GM23338 (cell line): ENCODE results near the gene PRMT9. TPM values are rescaled to one million over a fixed set of nuclear protein-coding genes. Genes with fewer than 3 reads are reported as not detected.

ENCODE experiments used
- ATAC-seq: fragments of 200-7000 bp; cut with Tn5 transposase; 3 replicates; pipeline ENCODE4 v1.9.1; 2020
- DNase-seq: peaks from one replicate; pipeline ENCODE4 v3.0.0-alpha.2; 2015; ENCODE audit warnings: low spot score
- H2AFZ ChIP-seq: fragments of 200-600 bp; sonication (generic); 2 replicates; pipeline ENCODE4 v1.8.0; 2016; ENCODE audit warnings: antibody characterized with exemption, mild to moderate bottlenecking, moderate library complexity
- H3F3A ChIP-seq: fragments of 200-600 bp; sonication (generic); replicated peaks from 2 replicates; pipeline ENCODE4 v1.8.0; 2017; ENCODE audit warnings: antibody characterized with exemption, mixed run types, low read depth
- H3K27ac ChIP-seq: fragments of 200-600 bp; sonication (generic); 2 replicates; pipeline ENCODE4 v1.6.1; 2016; ENCODE audit warnings: low read depth
- H3K27me3 ChIP-seq: fragments of 200-600 bp; sonication (generic); 2 replicates; pipeline ENCODE4 v1.8.0; 2016; ENCODE audit warnings: mild to moderate bottlenecking, mixed run types, moderate library complexity; ENCODE audit not compliant: insufficient read depth
- H3K36me3 ChIP-seq: fragments of 200-600 bp; sonication (generic); 2 replicates; pipeline ENCODE4 v1.8.0; 2016; ENCODE audit warnings: mild to moderate bottlenecking; ENCODE audit not compliant: insufficient read depth
- H3K4me1 ChIP-seq: fragments of 200-600 bp; sonication (generic); 2 replicates; pipeline ENCODE4 v1.8.0; 2016; ENCODE audit warnings: mild to moderate bottlenecking, moderate library complexity; ENCODE audit not compliant: insufficient read depth
- H3K4me2 ChIP-seq: fragments of 200-600 bp; sonication (generic); 2 replicates; pipeline ENCODE4 v1.7.1; 2017; ENCODE audit warnings: mixed run types
- H3K4me3 ChIP-seq: fragments of 200-600 bp; sonication (generic); 2 replicates; pipeline ENCODE4 v1.6.1; 2016; ENCODE audit warnings: mixed run types
- H3K79me2 ChIP-seq: fragments of 200-600 bp; sonication (generic); replicated peaks from 2 replicates; pipeline ENCODE4 v1.8.0; 2017; ENCODE audit warnings: mild to moderate bottlenecking; ENCODE audit not compliant: insufficient read depth
- H3K9me2 ChIP-seq: fragments of 200-600 bp; sonication (generic); 2 replicates; pipeline ENCODE4 v1.8.0; 2017; ENCODE audit not compliant: insufficient read depth
- H4K20me1 ChIP-seq: fragments of 200-600 bp; sonication (generic); replicated peaks from 2 replicates; pipeline ENCODE4 v1.8.0; 2017; ENCODE audit warnings: mild to moderate bottlenecking; ENCODE audit not compliant: insufficient read depth
- H3K27ac Mint-ChIP-seq: 2 replicates; pipeline ENCODE4 v1.8.0; 2020; ENCODE audit warnings: inconsistent platforms, mild to moderate bottlenecking, moderate library complexity, mixed read lengths
- H3K27me3 Mint-ChIP-seq: 3 replicates; pipeline ENCODE4 v1.8.0; 2022; ENCODE audit warnings: low read depth, mild to moderate bottlenecking, moderate library complexity, mixed read lengths, inconsistent platforms; ENCODE audit not compliant: insufficient read depth, poor library complexity
- H3K36me3 Mint-ChIP-seq: 3 replicates; pipeline ENCODE4 v1.8.0; 2021; ENCODE audit warnings: low read depth, mild to moderate bottlenecking, inconsistent platforms, moderate library complexity, mixed read lengths
- H3K4me1 Mint-ChIP-seq: 3 replicates; pipeline ENCODE4 v1.8.0; 2020; ENCODE audit warnings: mild to moderate bottlenecking, inconsistent platforms, mixed read lengths
- H3K4me3 Mint-ChIP-seq: 3 replicates; pipeline ENCODE4 v1.8.0; 2021; ENCODE audit warnings: moderate library complexity, mild to moderate bottlenecking, inconsistent platforms, mixed read lengths
- H3K9me3 Mint-ChIP-seq: 3 replicates; pipeline ENCODE4 v1.8.0; 2020; ENCODE audit warnings: moderate library complexity, mild to moderate bottlenecking, inconsistent platforms, mixed read lengths
- CREB1 ChIP-seq: fragments of 250-450 bp; sonication (Bioruptor Pico); IDR thresholded peaks from 2 replicates; pipeline ENCODE4 v1.5.0; 2020; ENCODE audit warnings: low read depth, mild to moderate bottlenecking, moderate library complexity
- EZH2 ChIP-seq: fragments of 200-600 bp; sonication (generic); IDR thresholded peaks from one replicate; pipeline ENCODE4 v1.8.0; 2017; ENCODE audit warnings: antibody characterized with exemption, mild to moderate bottlenecking, low read depth; ENCODE audit not compliant: unreplicated experiment
- EZH2phosphoT487 ChIP-seq: fragments of 200-600 bp; sonication (generic); IDR thresholded peaks from one replicate; pipeline ENCODE4 v1.8.1; 2018; ENCODE audit warnings: antibody characterized with exemption; ENCODE audit not compliant: unreplicated experiment
- NANOG ChIP-seq: IDR thresholded peaks from 2 replicates; pipeline ENCODE4 v1.6.1; 2016; ENCODE audit warnings: antibody characterized with exemption, borderline replicate concordance
- POLR2AphosphoS5 ChIP-seq: IDR thresholded peaks from 2 replicates; pipeline ENCODE4 v1.6.1; 2016; ENCODE audit warnings: antibody characterized with exemption, low read depth
- STAT1 ChIP-seq: IDR thresholded peaks from one replicate; pipeline ENCODE4 v1.6.1; 2016; ENCODE audit warnings: antibody characterized with exemption; ENCODE audit not compliant: unreplicated experiment
- ZNF114 ChIP-seq: fragments of 250-450 bp; sonication (Bioruptor Pico); IDR thresholded peaks from 2 replicates; pipeline ENCODE4 v1.5.0; 2020; ENCODE audit warnings: mild to moderate bottlenecking, moderate library complexity
- ZNF331 ChIP-seq: fragments of 250-450 bp; sonication (Bioruptor Pico); IDR thresholded peaks from 2 replicates; pipeline ENCODE4 v1.5.0; 2020; ENCODE audit warnings: low read depth, mild to moderate bottlenecking, moderate library complexity
- polyA plus RNA-seq: library from polyadenylated mRNA; unstranded; fragments of >200 nt; fragmentation: Nextera tagmentation; extraction: Ambion mirVana; gene quantifications from 2 replicates; pipeline ENCODE4 v1.2.1, GENCODE V29; 2016
- total RNA-seq: library from RNA; depleted of rRNA; stranded (reverse); fragments of >200 nt; shearing (Covaris generic); gene quantifications from 2 replicates; pipeline ENCODE4 v1.2.3, GENCODE V29; 2014
- TF ChIP-seq, protein P1 (sequence below), 2 experiments: fragments of 200-600 bp in 1 of 2; sonication (generic) in 1 of 2; conservative IDR thresholded peaks; 2 replicates each; pipeline versions ENCODE4 v1.5.1 to v1.6.1; 2016 to 2017; ENCODE audit warnings: antibody characterized with exemption in 2 of 2, low read depth in 2 of 2, mild to moderate bottlenecking in 2 of 2, moderate library complexity in 1 of 2
- TF ChIP-seq, protein P2 (sequence below): IDR thresholded peaks from one replicate; pipeline ENCODE4 v1.6.1; 2018; ENCODE audit warnings: antibody characterized with exemption; ENCODE audit not compliant: unreplicated experiment

PRMT9 gene
- total and polyA plus RNA-seq, 2 experiments from 2014 or later = 7.6 to 11.2 TPM

DNA sequence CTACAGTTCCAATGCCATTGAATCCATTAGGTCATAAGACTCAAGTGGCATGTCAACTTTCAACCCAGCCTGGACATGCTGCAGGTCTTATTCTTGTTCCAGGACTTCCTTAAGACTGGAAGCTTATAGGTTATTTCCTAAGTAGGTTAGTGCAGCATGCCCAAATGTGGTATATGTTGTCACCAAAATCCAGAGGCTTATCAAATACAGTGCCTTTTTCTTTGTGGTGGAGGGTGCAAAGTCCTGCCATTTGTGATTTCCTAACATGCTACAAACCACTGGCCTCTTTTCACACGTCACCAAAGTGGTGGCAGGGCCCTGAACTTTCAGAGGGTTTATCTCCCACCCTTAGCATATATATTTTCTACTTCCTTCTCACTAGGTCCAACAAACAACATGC lies 76.5 kb downstream of the PRMT9 start:
- no peaks in the 10 kb centered on the region for H3K27me3 ChIP-seq
- H3K4me3 Mint-ChIP-seq = no peak overlapping the region

DNA sequence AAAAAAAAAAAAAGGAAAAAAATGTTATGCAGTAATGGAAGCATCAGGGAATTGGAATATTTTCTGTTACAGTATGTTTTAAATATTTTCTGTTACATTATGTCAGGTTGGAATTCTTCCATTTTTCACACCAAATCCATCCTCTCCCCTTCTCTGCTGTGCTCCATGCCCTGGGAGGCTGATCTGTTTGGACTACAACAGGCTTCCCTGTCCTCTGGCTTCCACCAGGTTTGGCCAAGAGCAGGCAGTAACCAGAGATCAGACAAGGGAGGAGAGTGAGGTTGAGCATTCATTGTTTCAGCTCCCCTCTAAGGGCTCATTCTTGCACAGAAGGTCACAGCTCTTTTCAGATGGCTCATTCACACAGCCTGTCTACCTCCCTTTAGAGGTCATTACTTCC lies 78.5 kb downstream of the PRMT9 start:
- no peak for TF ChIP-seq NANOG
- no peak for TF ChIP-seq ZNF114 (CRISPR knock-in tag)
- TF ChIP-seq STAT1 = no peak
- TF ChIP-seq EZH2phosphoT487 = no peak
- TF ChIP-seq, protein P1, sequence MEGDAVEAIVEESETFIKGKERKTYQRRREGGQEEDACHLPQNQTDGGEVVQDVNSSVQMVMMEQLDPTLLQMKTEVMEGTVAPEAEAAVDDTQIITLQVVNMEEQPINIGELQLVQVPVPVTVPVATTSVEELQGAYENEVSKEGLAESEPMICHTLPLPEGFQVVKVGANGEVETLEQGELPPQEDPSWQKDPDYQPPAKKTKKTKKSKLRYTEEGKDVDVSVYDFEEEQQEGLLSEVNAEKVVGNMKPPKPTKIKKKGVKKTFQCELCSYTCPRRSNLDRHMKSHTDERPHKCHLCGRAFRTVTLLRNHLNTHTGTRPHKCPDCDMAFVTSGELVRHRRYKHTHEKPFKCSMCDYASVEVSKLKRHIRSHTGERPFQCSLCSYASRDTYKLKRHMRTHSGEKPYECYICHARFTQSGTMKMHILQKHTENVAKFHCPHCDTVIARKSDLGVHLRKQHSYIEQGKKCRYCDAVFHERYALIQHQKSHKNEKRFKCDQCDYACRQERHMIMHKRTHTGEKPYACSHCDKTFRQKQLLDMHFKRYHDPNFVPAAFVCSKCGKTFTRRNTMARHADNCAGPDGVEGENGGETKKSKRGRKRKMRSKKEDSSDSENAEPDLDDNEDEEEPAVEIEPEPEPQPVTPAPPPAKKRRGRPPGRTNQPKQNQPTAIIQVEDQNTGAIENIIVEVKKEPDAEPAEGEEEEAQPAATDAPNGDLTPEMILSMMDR (conservative IDR thresholded peaks at IDR 0.05; ENCODE audit: low read depth in 2 of 2) = no peak
- no peak for TF ChIP-seq CREB1 (CRISPR knock-in tag)
- Histone ChIP-seq H3K4me3 (no peak overlapping the region), H3K9me2 (no peaks in the 10 kb centered on the region), H2AFZ (no peak overlapping the region; the same call in 1 of the 2 replicates), H3F3A (no peaks in the 10 kb centered on the region), H3K79me2 (no peaks in the 10 kb centered on the region), H4K20me1 (no peaks in the 10 kb centered on the region), H3K4me2 (no peak overlapping the region), H3K36me3 (no peaks in the 10 kb centered on the region), H3K27me3 (no peaks in the 10 kb centered on the region), H3K27ac (no peak overlapping the region), H3K4me1 (no peaks in the 10 kb centered on the region)
- no peaks in the 10 kb centered on the region for H3K4me1 Mint-ChIP-seq
- DNase-seq (no peak), ATAC-seq (peak; percentile 29; the same call in 2 of the 3 replicates)
- H3K27me3 Mint-ChIP-seq = peaks cover 2% of the 10 kb centered on the region
- no peaks in the 10 kb centered on the region for H3K9me3 Mint-ChIP-seq
- no peak overlapping the region for H3K27ac Mint-ChIP-seq
- no peaks in the 10 kb centered on the region for H3K36me3 Mint-ChIP-seq
- H3K4me3 Mint-ChIP-seq = no peak overlapping the region

More for the DNA sequence above, 76.5 kb downstream of the PRMT9 start:
- Mint-ChIP-seq H3K9me3 (no peaks in the 10 kb centered on the region), H3K27ac (no peak overlapping the region), H3K36me3 (no peaks in the 10 kb centered on the region), H3K27me3 (peaks cover 2% of the 10 kb centered on the region), H3K4me1 (0 out of 3 replicates have a peak, but pooled peaks cover 4% of the 10 kb centered on the region)
- no peak overlapping the region for H3K4me3 ChIP-seq
- DNase-seq (no peak), ATAC-seq (no peak)
- no peaks in the 10 kb centered on the region for H3K4me1 ChIP-seq
- no peak overlapping the region for H3K4me2 ChIP-seq
- H3K9me2 ChIP-seq = no peaks in the 10 kb centered on the region
- no peaks in the 10 kb centered on the region for H3F3A ChIP-seq
- no peak overlapping the region for H2AFZ ChIP-seq
- no peaks in the 10 kb centered on the region for H3K36me3 ChIP-seq
- H3K79me2 ChIP-seq = no peaks in the 10 kb centered on the region
- TF ChIP-seq EZH2phosphoT487 = no peak
- no peak for TF ChIP-seq ZNF331
- no peak for TF ChIP-seq CREB1 (CRISPR knock-in tag)
- H3K27ac ChIP-seq = no peak overlapping the region
- no peaks in the 10 kb centered on the region for H4K20me1 ChIP-seq

DNA sequence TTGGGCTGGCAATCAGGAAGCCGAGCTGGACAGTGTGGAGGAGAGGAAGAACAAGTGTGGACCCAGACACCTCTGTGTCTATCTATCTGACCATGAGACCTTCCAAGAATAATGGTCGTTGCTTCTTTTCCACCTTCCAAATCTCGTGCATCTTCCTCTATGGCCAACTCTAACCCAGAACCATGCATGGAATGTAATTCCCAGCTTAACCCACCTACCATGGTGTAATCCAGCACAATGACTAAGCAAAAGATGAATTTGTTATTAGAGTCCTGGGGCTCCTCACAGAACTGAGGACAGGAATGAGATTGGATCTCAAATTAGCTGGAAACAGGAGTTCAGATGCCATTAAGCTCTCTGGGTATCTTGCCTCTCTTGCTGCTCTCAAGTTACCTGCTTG lies 84.2 kb downstream of the PRMT9 start:
- Histone ChIP-seq H3F3A (no peaks in the 10 kb centered on the region), H3K4me3 (no peak overlapping the region), H2AFZ (peak overlapping the region; percentile 69), H3K9me2 (0 out of 2 replicates have a peak, but pooled peaks cover 4% of the 10 kb centered on the region), H3K27ac (no peak overlapping the region), H4K20me1 (no peaks in the 10 kb centered on the region), H3K79me2 (no peaks in the 10 kb centered on the region), H3K36me3 (no peaks in the 10 kb centered on the region), H3K4me1 (peaks cover 3% of the 10 kb centered on the region; the same call in 1 of the 2 replicates), H3K27me3 (no peaks in the 10 kb centered on the region), H3K4me2 (no peak overlapping the region)
- Mint-ChIP-seq H3K27me3 (peaks cover 2% of the 10 kb centered on the region), H3K4me1 (peaks cover 20% of the 10 kb centered on the region), H3K27ac (0 out of 2 replicates have a peak overlapping the region, but pooled peaks have one; percentile 7), H3K36me3 (no peaks in the 10 kb centered on the region), H3K4me3 (no peak overlapping the region), H3K9me3 (no peaks in the 10 kb centered on the region)
- ATAC-seq (no peak), DNase-seq (no peak)
- TF ChIP-seq POLR2AphosphoS5 = no peak
- no peak for TF ChIP-seq EZH2
- TF ChIP-seq ZNF331 = no peak
- TF ChIP-seq, protein P2, sequence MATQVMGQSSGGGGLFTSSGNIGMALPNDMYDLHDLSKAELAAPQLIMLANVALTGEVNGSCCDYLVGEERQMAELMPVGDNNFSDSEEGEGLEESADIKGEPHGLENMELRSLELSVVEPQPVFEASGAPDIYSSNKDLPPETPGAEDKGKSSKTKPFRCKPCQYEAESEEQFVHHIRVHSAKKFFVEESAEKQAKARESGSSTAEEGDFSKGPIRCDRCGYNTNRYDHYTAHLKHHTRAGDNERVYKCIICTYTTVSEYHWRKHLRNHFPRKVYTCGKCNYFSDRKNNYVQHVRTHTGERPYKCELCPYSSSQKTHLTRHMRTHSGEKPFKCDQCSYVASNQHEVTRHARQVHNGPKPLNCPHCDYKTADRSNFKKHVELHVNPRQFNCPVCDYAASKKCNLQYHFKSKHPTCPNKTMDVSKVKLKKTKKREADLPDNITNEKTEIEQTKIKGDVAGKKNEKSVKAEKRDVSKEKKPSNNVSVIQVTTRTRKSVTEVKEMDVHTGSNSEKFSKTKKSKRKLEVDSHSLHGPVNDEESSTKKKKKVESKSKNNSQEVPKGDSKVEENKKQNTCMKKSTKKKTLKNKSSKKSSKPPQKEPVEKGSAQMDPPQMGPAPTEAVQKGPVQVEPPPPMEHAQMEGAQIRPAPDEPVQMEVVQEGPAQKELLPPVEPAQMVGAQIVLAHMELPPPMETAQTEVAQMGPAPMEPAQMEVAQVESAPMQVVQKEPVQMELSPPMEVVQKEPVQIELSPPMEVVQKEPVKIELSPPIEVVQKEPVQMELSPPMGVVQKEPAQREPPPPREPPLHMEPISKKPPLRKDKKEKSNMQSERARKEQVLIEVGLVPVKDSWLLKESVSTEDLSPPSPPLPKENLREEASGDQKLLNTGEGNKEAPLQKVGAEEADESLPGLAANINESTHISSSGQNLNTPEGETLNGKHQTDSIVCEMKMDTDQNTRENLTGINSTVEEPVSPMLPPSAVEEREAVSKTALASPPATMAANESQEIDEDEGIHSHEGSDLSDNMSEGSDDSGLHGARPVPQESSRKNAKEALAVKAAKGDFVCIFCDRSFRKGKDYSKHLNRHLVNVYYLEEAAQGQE = no peak
- TF ChIP-seq ZNF114 (CRISPR knock-in tag) = no peak
